Chondrocyte (in vitro differentiated cells): ENCODE data around the gene ERBB4. TPM values are rescaled to one million over a fixed set of nuclear protein-coding genes. Genes with fewer than 3 reads are reported as not detected.

ENCODE experiments used
- DNase-seq: peaks from one replicate; pipeline ENCODE4 v3.0.0; 2021; ENCODE audit warnings: mixed read lengths, low spot score
- H3K27ac Mint-ChIP-seq: one replicate; pipeline ENCODE4 v1.8.0; 2021; ENCODE audit warnings: mild to moderate bottlenecking, moderate library complexity, mixed read lengths; ENCODE audit not compliant: unreplicated experiment
- H3K27me3 Mint-ChIP-seq: 2 replicates; pipeline ENCODE4 v1.8.0; 2021; ENCODE audit warnings: low read depth, mixed read lengths
- H3K36me3 Mint-ChIP-seq: 2 replicates; pipeline ENCODE4 v1.8.0; 2021; ENCODE audit warnings: low read depth, mixed read lengths
- H3K4me1 Mint-ChIP-seq: 2 replicates; pipeline ENCODE4 v1.8.0; 2021; ENCODE audit warnings: low read depth, mild to moderate bottlenecking, mixed read lengths
- H3K4me3 Mint-ChIP-seq: one replicate; pipeline ENCODE4 v1.8.0; 2021; ENCODE audit warnings: mild to moderate bottlenecking, moderate library complexity, mixed read lengths; ENCODE audit not compliant: unreplicated experiment
- H3K9me3 Mint-ChIP-seq: 2 replicates; pipeline ENCODE4 v1.8.0; 2021; ENCODE audit warnings: low read depth, mixed read lengths
- CTCF ChIP-seq: fragments of 200-600 bp; sonication (generic); IDR thresholded peaks from 2 replicates; pipeline ENCODE4 v1.5.0; 2021; ENCODE audit warnings: antibody characterized with exemption, mild to moderate bottlenecking, moderate library complexity
- total RNA-seq: library from RNA; stranded (reverse); gene quantifications from 3 replicates; pipeline ENCODE4 v1.2.1, GENCODE V29; 2021

The ERBB4 gene
- total RNA-seq, 1 donor from 2014 or later: 1.3 TPM

GRCh38 chr2:212078103-212078502 lies 460.5 kb downstream of the ERBB4 start:
- no peaks in the 10 kb centered on the region for H3K9me3 Mint-ChIP-seq
- H3K27me3 Mint-ChIP-seq: no peaks in the 10 kb centered on the region
- H3K4me3 Mint-ChIP-seq: no peak overlapping the region
- no peaks in the 10 kb centered on the region for H3K36me3 Mint-ChIP-seq
- no peaks in the 10 kb centered on the region for H3K4me1 Mint-ChIP-seq
- no peak for DNase-seq
- TF ChIP-seq CTCF: no peak
- no peak overlapping the region for H3K27ac Mint-ChIP-seq

- Mint-ChIP-seq H3K27me3 (no peaks in the 10 kb centered on the region), H3K4me3 (no peak overlapping the region), H3K27ac (no peak overlapping the region), H3K36me3 (no peaks in the 10 kb centered on the region), H3K4me1 (no peaks in the 10 kb centered on the region), H3K9me3 (no peaks in the 10 kb centered on the region)
- DNase-seq: no peak
- no peak for TF ChIP-seq CTCF
Observed at GRCh38 chr2:212076456-212076855, 462.1 kb downstream of the ERBB4 start.

- H3K36me3 Mint-ChIP-seq: no peaks in the 10 kb centered on the region
- H3K4me1 Mint-ChIP-seq: no peaks in the 10 kb centered on the region
- H3K27ac Mint-ChIP-seq: no peak overlapping the region
- no peaks in the 10 kb centered on the region for H3K9me3 Mint-ChIP-seq
- H3K4me3 Mint-ChIP-seq: no peak overlapping the region
- no peak for DNase-seq
- H3K27me3 Mint-ChIP-seq: no peaks in the 10 kb centered on the region
- TF ChIP-seq CTCF: no peak
Observed at GRCh38 chr2:212073360-212073759, 465.2 kb downstream of the ERBB4 start.

GRCh38 chr2:212066546-212066945 lies 472.1 kb downstream of the ERBB4 start:
- Mint-ChIP-seq H3K9me3 (no peaks in the 10 kb centered on the region), H3K27me3 (no peaks in the 10 kb centered on the region), H3K27ac (no peak overlapping the region), H3K4me1 (no peaks in the 10 kb centered on the region), H3K36me3 (no peaks in the 10 kb centered on the region), H3K4me3 (no peak overlapping the region)
- DNase-seq: no peak
- no peak for TF ChIP-seq CTCF

GRCh38 chr2:212064318-212064717 lies 474.3 kb downstream of the ERBB4 start:
- Mint-ChIP-seq H3K27ac (no peak overlapping the region), H3K36me3 (peaks cover 3% of the 10 kb centered on the region), H3K27me3 (no peaks in the 10 kb centered on the region), H3K4me3 (no peak overlapping the region), H3K9me3 (peaks cover 6% of the 10 kb centered on the region), H3K4me1 (no peaks in the 10 kb centered on the region)
- no peak for TF ChIP-seq CTCF
- no peak for DNase-seq
